IPS-15b (cell line): ENCODE results near the gene OR2V1.
"Not testable (repeated sequence)": the region's sequence is repeated elsewhere in the genome, so short reads cannot be mapped to it uniquely, and the experiment has no call there.

Experiments used
- H3K27me3 ChIP-seq: one replicate; pipeline ENCODE4 v1.6.1; 2013; ENCODE audit warnings: low read length; ENCODE audit not compliant: control insufficient read depth, insufficient read depth
- H3K36me3 ChIP-seq: one replicate; pipeline ENCODE4 v1.6.1; 2013; ENCODE audit warnings: low read length; ENCODE audit not compliant: control insufficient read depth, insufficient read depth
- H3K4me1 ChIP-seq: one replicate; pipeline ENCODE4 v1.6.1; 2013; ENCODE audit warnings: mild to moderate bottlenecking, low read length; ENCODE audit not compliant: control insufficient read depth, insufficient read depth
- H3K4me3 ChIP-seq: one replicate; pipeline ENCODE4 v1.5.1; 2013; ENCODE audit warnings: low read depth, low read length
- H3K9ac ChIP-seq: one replicate; pipeline ENCODE4 v1.6.1; 2013; ENCODE audit warnings: low read depth, mild to moderate bottlenecking, low read length
- H3K9me3 ChIP-seq: one replicate; pipeline ENCODE4 v1.6.1; 2013; ENCODE audit warnings: mild to moderate bottlenecking, low read length; ENCODE audit not compliant: control insufficient read depth, insufficient read depth

The OR2V1 gene

DNA sequence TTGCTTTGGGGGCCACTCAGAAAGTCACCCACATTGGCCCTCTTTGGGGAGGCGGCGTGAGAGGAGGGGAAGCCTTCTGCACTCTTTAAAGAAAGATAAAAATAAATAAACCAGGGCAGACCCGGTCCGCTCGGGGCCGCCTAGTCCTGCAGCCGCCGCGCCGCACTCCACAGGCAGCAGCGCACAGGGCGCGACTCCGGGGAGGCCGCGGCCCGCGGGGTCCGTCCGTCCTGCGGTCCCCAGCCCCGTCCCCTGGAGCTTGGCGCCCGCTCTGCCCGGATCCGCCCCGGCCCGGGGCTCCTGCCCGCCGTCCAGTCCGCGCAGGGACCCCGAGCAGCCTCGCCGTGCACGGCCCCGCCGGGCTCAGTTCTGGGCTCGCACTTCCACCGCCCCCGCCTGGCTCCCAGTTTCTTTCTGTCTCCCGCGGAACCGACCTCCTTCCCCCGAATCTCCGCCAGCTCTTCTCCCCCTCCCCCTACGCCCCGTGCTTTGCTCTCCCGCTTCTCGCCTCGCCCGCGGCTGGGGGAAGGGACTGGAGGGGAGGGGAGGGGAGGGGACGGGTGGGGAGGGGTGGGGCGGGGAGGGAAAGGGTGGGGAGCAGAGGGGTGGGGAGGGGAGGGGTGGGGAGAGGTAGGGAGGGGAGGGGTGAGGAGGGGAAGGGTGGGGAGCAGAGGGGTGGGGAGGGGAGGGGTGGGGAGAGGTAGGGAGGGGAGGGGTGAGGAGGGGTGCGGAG lies 33.0 kb downstream of the OR2V1 start:
- H3K9ac ChIP-seq, H3K4me3 ChIP-seq, H3K9me3 ChIP-seq, H3K36me3 ChIP-seq, H3K4me1 ChIP-seq: not testable (repeated sequence)
- peaks cover 19% of the 10 kb centered on the region for H3K27me3 ChIP-seq

- not testable (repeated sequence) for H3K9ac ChIP-seq, H3K4me1 ChIP-seq, H3K9me3 ChIP-seq, H3K36me3 ChIP-seq, H3K4me3 ChIP-seq
- peaks cover 19% of the 10 kb centered on the region for H3K27me3 ChIP-seq
These were observed 33.6 kb downstream of the OR2V1 start for GRCh38 chr5:181097383-181097753.

DNA sequence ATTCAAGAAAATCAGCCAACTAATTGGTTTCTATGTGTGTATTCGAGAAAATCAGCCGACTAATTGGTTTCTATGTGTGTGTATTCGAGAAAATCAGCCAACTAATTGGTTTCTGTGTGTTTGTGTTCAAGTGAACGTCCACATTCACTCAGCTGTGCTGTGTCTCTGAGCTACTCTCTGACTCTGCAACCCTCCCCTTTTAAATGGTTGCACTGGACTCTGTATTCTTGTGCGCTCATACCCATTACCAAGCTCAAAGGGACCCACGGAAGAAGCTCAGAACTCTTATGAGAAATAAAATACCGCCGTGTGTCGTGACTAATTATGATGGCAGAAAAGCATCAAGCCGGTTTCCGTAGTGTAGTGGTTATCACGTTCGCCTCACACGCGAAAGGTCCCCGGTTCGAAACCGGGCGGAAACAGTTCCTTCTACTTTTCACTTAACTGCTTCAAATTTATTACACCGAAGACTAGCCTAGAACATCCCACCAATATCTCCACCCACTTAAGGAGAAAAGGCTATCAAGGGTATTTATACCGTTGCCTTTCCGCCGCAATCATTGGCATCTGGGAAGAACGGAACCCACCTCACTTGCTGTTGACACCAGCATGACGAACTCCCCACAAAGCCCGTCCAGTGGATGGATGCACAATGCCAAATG lies 34.1 kb downstream of the OR2V1 start:
- peaks cover 19% of the 10 kb centered on the region for H3K27me3 ChIP-seq
- H3K9ac ChIP-seq, H3K4me1 ChIP-seq, H3K36me3 ChIP-seq, H3K9me3 ChIP-seq, H3K4me3 ChIP-seq: not testable (repeated sequence)

DNA sequence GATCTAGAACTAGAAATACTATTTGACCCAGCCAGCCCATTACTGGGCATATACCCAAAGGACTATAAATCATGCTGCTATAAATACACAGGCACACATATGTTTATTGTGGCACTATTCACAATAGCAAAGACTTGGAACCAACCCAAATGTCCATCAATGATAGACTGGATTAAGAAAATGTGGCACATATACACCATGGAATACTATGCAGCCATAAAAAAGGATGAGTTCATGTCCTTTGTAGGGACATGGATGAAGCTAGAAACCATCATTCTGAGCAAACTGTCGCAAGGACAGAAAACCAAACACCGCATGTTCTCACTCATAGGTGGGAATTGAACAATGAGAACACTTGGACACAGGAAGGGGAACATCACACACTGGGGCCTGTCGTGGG lies 35.8 kb downstream of the OR2V1 start:
- not testable (repeated sequence) for H3K9ac ChIP-seq, H3K9me3 ChIP-seq

GRCh38 chr5:181092428-181092827 lies 38.5 kb downstream of the OR2V1 start:
- Histone ChIP-seq H3K9ac (no peak overlapping the region), H3K4me1 (no peaks in the 10 kb centered on the region), H3K4me3 (no peak overlapping the region), H3K27me3 (peaks cover under 1% of the 10 kb centered on the region), H3K36me3 (no peaks in the 10 kb centered on the region), H3K9me3 (no peaks in the 10 kb centered on the region)

More for the DNA sequence above, 35.8 kb downstream of the OR2V1 start:
- H3K27me3 ChIP-seq: peaks cover 16% of the 10 kb centered on the region
- H3K4me3 ChIP-seq, H3K4me1 ChIP-seq, H3K36me3 ChIP-seq: not testable (repeated sequence)

DNA sequence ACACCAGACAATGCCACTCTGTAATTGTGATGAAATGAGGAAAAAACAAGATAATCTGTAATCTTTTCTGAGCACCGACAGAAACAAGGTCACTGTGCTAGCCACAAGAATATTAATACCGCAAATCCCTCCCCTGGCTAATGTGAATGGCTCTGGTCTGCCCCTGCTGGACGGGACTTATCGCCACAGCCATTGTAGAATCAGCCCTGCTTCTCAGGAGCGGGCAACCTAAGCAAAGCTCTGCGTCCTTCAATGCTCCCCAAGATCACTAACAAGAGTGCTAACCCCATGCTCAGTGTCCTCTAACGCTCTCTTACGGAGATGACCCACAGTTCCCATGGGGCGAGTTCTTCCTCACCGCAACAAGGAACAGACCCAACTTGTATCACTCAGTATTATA lies 42.7 kb downstream of the OR2V1 start:
- Histone ChIP-seq H3K9me3 (no peaks in the 10 kb centered on the region), H3K36me3 (no peaks in the 10 kb centered on the region), H3K4me1 (peaks cover 2% of the 10 kb centered on the region), H3K9ac (no peak overlapping the region), H3K4me3 (no peak overlapping the region), H3K27me3 (peaks cover 35% of the 10 kb centered on the region)

GRCh38 chr5:181087309-181087708 lies 43.7 kb downstream of the OR2V1 start:
- H3K4me3 ChIP-seq: no peak overlapping the region
- no peaks in the 10 kb centered on the region for H3K9me3 ChIP-seq
- no peaks in the 10 kb centered on the region for H3K36me3 ChIP-seq
- no peak overlapping the region for H3K9ac ChIP-seq
- H3K27me3 ChIP-seq: peaks cover 39% of the 10 kb centered on the region
- peaks cover 2% of the 10 kb centered on the region for H3K4me1 ChIP-seq

- Histone ChIP-seq H3K4me1 (peaks cover 2% of the 10 kb centered on the region), H3K27me3 (peaks cover 41% of the 10 kb centered on the region), H3K36me3 (no peaks in the 10 kb centered on the region), H3K4me3 (no peak overlapping the region), H3K9me3 (no peaks in the 10 kb centered on the region), H3K9ac (no peak overlapping the region)
These were observed 44.1 kb downstream of the OR2V1 start for GRCh38 chr5:181086884-181087205.

GRCh38 chr5:181086026-181086883 lies 44.7 kb downstream of the OR2V1 start:
- Histone ChIP-seq H3K9ac (no peak overlapping the region), H3K4me3 (no peak overlapping the region), H3K9me3 (no peaks in the 10 kb centered on the region), H3K36me3 (no peaks in the 10 kb centered on the region), H3K27me3 (peaks cover 43% of the 10 kb centered on the region), H3K4me1 (peaks cover 2% of the 10 kb centered on the region)

DNA sequence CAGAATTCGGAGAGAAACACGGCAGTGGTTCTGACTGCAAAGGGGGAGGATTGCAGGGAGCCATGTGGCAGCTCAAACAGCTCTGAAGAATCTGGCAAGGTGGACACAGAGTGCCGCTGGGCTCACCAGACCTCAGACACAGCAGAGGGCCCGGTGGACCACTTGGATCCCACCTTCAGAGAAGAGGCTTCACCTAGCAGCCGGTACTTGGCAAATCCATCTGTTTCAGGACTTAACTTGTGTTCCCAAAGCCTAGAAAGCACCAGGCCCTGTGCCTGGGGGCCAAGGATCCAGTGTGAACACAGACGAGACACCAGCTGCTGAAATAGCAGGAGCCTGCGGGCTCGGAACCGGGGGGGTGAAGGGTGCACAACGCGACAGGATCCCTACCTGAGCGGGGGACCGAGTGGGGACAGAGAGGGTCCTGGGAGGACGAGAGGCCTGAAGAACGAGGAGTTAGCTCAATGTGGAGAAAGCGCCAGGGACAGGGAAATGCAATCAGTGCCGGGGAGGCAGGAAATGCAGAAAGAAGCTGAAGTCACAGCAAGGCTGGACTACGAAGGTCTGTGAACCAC lies 46.3 kb downstream of the OR2V1 start:
- no peaks in the 10 kb centered on the region for H3K9me3 ChIP-seq
- H3K4me3 ChIP-seq: peak overlapping the region; percentile 40
- H3K27me3 ChIP-seq: peaks cover 44% of the 10 kb centered on the region
- H3K36me3 ChIP-seq: no peaks in the 10 kb centered on the region
- peaks cover 2% of the 10 kb centered on the region for H3K4me1 ChIP-seq
- H3K9ac ChIP-seq: no peak overlapping the region

DNA sequence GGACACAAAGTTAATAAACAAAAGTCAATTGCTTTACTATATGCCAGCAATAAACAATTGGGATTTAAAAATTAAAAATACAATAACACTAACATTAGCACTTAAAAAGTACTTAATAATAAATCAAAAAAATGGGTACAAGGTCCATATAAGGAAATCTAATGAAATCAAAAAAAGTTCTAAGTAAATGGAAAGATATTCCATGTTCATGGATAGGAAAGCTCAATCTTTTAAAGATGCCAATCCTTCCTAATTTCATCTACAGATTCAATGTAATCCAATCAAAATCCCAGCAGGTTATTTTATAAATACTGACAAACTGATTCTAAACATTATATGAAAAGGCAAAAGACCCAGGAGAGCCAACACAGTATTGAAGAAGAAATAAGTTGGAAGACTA lies 49.0 kb downstream of the OR2V1 start:
- Histone ChIP-seq H3K9me3 (no peaks in the 10 kb centered on the region), H3K36me3 (no peaks in the 10 kb centered on the region), H3K9ac (no peak overlapping the region), H3K4me1 (peaks cover 2% of the 10 kb centered on the region), H3K4me3 (no peak overlapping the region), H3K27me3 (peaks cover 40% of the 10 kb centered on the region)
